HL-60/S4 treated with phorbol 12-myristate 13-acetate at 8.2 ng/mL for 4 days and 3 days (cell line): Measurements from ENCODE around the gene RAB43.
"Not testable (repeated sequence)": the region's sequence is repeated elsewhere in the genome, so short reads cannot be mapped to it uniquely, and the experiment has no call there.

Experiments used
- in situ Hi-C: fragments of 300-500 bp; cut with MboI; formaldehyde crosslinking; loops from 2 replicates; pipeline ENCODE4 v1.15.0; 2022; ENCODE audit warnings: low sequenced_read_pairs

Gene RAB43

GRCh38 chr3:129121792-129122411 is at the start of gene RAB43:
RAB43 (minus strand) TSS chr3:129121804; CDS start chr3:129121489, 315 bp downstream.
- in situ Hi-C loops = no loop called here

GRCh38 chr3:129166579-129167332 is 45.2 kb upstream of the RAB43 start:
- in situ Hi-C loops = no loop called here

GRCh38 chr3:129165594-129165993 is 44.0 kb upstream of the RAB43 start:
- in situ Hi-C loops = not testable (repeated sequence)

GRCh38 chr3:129164500-129164899 is 42.9 kb upstream of the RAB43 start:
- in situ Hi-C loops = no loop called here

GRCh38 chr3:129162729-129163579 is 41.4 kb upstream of the RAB43 start:
- in situ Hi-C loops = no loop called here

DNA sequence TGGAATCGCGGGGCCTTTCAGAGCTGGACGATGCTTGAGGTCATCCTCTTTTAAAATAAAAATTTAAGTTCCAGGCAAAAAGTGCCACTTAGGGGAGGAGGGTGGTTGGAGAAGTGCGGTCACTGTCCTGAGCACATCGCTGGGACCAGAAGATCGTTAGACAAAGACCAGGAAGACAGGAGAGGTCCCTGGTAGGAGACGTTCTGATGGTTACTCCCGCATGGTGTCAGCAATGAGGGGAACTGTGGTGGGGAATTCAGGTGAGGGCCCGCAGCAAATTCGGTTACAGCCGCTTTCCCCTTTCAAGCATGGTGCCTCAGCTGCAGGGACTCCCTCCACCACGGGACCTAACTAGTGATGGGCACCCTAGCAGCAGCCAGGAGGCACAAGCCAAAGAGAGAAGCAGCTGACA is 40.3 kb upstream of the RAB43 start:
- in situ Hi-C loops = no loop called here

- in situ Hi-C loops = no loop called here
Observed at GRCh38 chr3:129160891-129161859, 39.6 kb upstream of the RAB43 start, which contains the start of gene ISY1. ISY1 (minus strand) TSS chr3:129161063; CDS start chr3:129160975, 88 bp downstream.

DNA sequence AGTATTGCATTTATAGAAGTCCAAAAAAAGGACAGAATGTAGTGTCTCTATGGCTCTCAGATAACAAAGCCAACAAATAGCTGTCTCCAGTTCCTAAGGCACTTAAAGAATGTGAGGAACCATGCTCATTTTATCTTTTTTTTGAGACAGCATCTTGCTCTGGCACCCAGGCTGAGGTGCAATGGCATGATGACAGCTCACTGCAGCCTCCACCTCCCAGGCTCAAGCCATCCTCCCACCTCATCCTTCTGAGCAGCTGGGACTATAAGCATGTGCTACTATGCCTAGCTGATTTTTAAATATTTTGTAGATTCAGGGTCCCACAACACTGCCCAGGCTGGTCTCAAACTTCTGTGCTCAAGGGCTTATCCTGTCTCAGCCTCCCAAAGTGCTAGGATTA is 23.2 kb upstream of the RAB43 start:
- in situ Hi-C loops = no loop called here

DNA sequence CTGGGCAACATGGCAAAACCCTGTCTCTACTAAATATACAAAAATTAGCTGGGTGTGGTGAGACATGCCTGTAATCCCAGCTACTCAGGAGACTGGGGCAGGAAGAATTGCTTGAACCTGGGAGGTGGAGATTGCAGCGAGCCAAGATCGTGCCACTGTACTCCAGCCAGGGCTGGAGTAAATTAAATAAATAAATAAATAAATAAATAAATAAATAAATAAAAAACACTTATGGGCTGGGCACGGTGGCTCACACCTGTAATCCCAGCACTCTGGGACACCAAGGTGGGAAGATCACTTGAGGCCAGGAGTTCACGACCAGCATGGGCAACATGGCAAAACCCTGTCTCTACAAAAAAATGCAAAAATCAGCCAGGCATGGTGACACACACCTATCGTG is 19.4 kb upstream of the RAB43 start:
- in situ Hi-C loops = not testable (repeated sequence)

GRCh38 chr3:129139911-129140310 is 18.3 kb upstream of the RAB43 start:
- in situ Hi-C loops = no loop called here

DNA sequence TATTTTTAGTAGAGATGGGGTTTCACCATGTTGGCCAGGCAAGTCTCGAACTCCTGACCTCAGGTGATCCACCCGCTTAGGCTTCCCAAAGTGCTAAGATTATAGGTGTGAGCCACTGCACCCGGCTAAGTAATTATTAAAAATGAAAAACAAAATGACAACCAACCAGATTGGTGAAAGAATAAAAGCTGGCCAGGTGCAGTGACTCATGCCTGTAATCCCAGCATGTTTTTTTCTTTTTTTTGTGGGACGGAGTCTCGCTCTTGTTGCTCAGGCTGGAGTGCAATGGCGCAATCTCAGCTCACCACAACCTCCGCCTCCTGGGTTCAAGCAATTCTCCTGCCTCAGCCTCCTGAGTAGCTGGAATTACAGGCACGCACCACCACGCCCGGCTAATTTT is 14.7 kb upstream of the RAB43 start:
- in situ Hi-C loops = not testable (repeated sequence)

DNA sequence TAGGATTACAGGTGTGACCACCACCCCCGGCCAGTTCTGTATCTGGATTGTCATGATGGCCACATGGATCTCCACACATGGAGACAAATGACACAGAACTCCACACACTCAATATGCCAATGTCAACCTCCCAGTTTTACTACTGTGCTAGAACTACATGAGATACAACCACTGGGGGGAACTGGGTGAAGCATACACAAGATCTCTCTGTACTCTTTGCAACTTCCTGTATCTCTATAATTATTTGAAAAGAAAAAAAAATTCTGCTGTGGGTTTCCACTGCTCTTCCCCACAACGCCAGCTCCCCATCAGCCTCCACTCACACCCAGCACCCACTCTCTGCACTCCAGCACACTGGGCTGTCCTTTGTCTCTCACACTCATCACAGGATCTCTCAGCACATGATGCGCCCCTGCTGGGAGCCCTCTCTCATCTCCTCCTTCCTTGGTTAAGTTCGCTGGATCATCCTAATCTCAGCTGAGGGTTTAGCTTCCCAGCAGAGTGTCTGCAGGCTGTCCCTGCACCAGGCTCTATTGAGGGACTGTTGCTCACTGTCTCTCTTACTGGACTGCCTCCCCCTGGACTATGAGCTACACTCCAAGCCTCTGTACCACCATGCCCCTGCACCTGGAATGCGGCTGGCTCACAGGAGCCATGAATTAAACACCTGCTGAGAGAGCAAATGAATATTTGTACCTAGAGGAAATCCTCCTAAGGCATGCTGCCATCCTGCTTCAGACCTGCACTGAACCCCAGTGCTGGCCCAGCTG is 10.7 kb upstream of the RAB43 start:
- in situ Hi-C loops = no loop called here

- in situ Hi-C loops = no loop called here
Observed at GRCh38 chr3:129131465-129132088, 10.0 kb upstream of the RAB43 start.

DNA sequence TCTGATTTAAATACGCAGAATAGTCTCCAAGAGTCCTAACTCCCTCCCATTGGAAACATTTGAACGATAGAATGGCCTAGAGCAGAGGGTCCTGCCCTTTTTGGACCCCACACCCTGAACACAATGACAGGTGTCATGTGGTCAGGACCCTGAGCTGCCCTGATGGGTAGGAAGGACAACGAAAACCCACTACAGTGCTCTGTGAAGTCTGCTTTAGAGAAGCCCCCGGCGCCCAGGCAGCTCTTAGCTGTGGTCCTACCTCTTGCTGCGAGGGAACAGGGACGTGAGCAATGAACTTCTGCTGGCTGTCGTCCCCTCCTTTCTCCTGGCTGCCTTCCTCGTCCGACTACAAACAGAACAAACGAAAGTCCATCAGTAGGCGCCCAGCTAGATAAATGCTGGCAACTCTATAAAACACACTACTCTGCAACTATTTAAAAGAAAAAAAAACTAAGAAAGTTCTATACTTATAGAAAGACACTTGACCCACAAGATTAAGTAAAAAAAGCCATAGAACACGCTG is 8.7 kb upstream of the RAB43 start:
- in situ Hi-C loops = no loop called here

GRCh38 chr3:129128357-129129155 is 7.0 kb upstream of the RAB43 start:
- in situ Hi-C loops = no loop called here

DNA sequence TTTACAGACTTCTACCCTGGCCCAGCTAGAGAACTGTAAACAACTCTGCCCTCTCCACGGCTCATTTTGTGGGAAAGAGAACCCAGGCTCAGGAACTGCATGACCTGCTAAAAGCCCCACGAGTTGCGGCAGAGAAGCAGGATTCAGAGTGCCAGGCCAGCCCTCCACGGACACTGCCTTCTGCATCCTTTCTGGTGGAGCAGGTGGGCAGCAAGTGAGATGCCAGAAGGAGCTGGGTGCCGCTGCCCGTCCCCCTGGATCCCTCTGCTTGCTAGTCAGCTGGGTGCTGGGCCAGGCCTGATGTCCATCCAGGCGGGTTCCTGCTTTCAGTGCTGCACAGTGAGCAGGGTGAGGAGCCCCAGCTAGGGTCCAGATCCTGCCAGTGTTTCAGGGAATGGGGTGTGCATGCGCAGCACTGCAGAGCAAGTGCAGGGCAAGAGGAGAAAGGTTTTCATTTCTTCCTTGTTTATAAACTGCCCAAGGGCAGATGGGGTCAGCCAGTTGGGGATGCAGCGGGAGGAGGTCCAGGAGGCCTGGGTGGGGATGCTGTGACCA is 5.2 kb upstream of the RAB43 start:
- in situ Hi-C loops = no loop called here

DNA sequence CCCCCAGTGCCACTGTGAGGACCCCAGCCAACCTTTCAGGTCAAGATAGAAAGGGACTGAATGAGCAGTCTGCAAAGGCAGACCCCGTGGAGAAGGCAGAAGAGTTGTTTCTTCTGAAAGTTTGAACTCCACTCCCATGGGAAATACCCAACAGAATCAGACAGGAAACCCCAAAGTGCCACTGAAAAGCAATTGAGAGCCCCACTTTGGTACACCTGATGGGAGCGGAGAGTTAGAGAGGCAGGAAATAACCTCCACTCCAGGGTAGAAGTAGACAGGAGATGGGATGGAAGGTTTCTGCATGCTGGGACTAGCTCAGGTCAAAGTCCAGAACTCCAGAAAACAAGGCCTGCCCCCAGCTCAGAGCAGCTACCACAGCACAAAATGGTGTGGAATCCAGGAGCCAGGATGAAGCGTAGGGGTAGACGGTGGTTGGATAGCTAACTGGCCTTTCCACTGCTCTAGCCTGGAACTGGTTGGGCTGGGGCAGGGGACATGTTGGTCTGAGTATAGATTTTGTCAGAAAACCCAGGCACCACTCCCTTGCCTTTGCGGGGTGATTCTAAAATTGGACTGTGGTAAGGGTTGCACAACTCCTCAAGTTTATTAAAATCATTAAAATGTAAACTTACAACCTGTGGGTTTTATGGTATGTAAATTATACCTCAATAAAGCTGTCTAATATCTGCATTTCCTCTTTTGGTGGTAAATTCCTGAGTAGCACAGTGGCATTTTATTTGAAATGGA is 1.9 kb upstream of the RAB43 start:
- in situ Hi-C loops = no loop called here
